ENCODE measurements around the gene POLR2F. TPM values are rescaled to one million over a fixed set of nuclear protein-coding genes. Genes with fewer than 3 reads are reported as not detected.
"Not testable (repeated sequence)": the region's sequence is repeated elsewhere in the genome, so short reads cannot be mapped to it uniquely, and the experiment has no call there.

Gene POLR2F
- total RNA-seq, 2 donors from 2014 or later = 48.1 to 95.1 TPM

DNA sequence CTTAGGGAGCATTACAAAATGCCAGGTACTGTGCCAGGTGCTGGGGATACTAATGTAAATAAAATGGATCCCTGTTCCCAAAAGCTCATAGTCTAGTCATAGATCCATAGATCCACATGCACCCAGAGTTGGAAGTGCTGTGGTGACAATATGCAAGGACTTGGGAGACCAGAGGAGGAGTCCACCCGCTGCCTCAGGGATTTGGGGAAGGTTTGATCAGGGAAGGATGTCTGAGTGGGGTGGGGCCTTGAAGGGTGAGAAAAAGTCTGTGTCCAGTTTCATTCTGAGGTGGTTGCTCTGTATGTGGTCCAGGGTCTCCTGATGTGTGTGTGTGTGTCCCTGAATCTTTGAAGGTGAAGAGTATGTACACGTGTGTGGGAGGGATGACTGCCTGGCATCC lies 21.7 kb downstream of the POLR2F start:
- Mint-ChIP-seq H3K36me3 (ENCODE audit: low read depth) (no peaks in the 10 kb centered on the region), H3K27ac (no peak overlapping the region), H3K4me1 (no peaks in the 10 kb centered on the region), H3K4me3 (no peak overlapping the region), H3K9me3 (no peaks in the 10 kb centered on the region), H3K27me3 (no peaks in the 10 kb centered on the region)
- no peak for ATAC-seq (replicated peaks)

DNA sequence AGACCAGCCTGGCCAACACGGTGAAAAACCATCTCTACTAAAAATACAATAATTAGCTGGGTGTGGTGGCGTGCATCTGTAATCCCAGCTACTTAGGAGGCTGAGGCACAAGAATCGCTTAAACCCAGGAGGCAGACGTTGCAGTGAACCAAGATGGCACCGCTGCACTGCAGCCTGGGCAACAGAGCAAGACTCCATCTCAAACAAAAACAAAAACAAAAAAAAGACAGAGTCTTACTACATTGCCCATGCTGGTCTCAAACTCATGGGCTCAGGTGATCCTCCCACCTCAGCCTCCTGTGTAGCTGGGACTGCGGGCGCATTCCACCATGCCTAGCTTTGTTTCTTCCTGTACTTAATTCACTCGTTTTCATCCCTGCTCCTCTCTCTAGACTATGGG lies 22.5 kb downstream of the POLR2F start:
- ATAC-seq (replicated peaks); H3K9me3 Mint-ChIP-seq; H3K4me3 Mint-ChIP-seq; H3K36me3 Mint-ChIP-seq (ENCODE audit: low read depth); H3K4me1 Mint-ChIP-seq; H3K27me3 Mint-ChIP-seq; H3K27ac Mint-ChIP-seq: not testable (repeated sequence)

DNA sequence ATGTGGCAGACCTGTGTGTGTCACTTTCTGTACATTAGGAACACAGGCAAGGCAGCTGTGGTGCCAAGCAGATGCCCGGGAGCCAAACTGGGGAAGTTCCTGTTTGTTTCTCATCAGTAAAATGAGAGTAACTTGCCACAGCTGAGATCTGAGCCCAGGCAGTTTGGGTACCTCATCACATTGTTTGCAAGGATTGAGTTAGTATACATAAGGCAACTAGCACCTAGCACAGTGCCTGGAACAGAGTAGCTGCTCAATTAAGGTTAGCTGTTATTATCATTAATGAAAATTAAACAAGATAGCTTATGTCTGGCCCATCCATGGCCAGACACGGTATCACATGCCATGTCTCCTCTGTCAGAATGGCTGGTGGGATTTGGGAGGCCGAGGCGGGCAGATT lies 23.0 kb downstream of the POLR2F start:
- Mint-ChIP-seq H3K4me3 (no peak overlapping the region), H3K36me3 (ENCODE audit: low read depth) (no peaks in the 10 kb centered on the region), H3K4me1 (no peaks in the 10 kb centered on the region), H3K27ac (no peak overlapping the region), H3K27me3 (no peaks in the 10 kb centered on the region), H3K9me3 (no peaks in the 10 kb centered on the region)
- ATAC-seq (replicated peaks) = no peak

GRCh38 chr22:37979782-37980181 lies 26.3 kb downstream of the POLR2F start:
- no peak for ATAC-seq (replicated peaks)
- no peak overlapping the region for H3K27ac Mint-ChIP-seq
- H3K4me1 Mint-ChIP-seq = no peaks in the 10 kb centered on the region
- no peak overlapping the region for H3K4me3 Mint-ChIP-seq
- H3K36me3 Mint-ChIP-seq (ENCODE audit: low read depth) = no peaks in the 10 kb centered on the region
- no peaks in the 10 kb centered on the region for H3K27me3 Mint-ChIP-seq
- H3K9me3 Mint-ChIP-seq = no peaks in the 10 kb centered on the region

GRCh38 chr22:37981282-37982011 lies 27.9 kb downstream of the POLR2F start:
- H3K27me3 Mint-ChIP-seq = no peaks in the 10 kb centered on the region
- no peaks in the 10 kb centered on the region for H3K4me1 Mint-ChIP-seq
- no peaks in the 10 kb centered on the region for H3K36me3 Mint-ChIP-seq (ENCODE audit: low read depth)
- no peaks in the 10 kb centered on the region for H3K9me3 Mint-ChIP-seq
- no peak overlapping the region for H3K4me3 Mint-ChIP-seq
- ATAC-seq (replicated peaks) = no peak
- no peak overlapping the region for H3K27ac Mint-ChIP-seq

DNA sequence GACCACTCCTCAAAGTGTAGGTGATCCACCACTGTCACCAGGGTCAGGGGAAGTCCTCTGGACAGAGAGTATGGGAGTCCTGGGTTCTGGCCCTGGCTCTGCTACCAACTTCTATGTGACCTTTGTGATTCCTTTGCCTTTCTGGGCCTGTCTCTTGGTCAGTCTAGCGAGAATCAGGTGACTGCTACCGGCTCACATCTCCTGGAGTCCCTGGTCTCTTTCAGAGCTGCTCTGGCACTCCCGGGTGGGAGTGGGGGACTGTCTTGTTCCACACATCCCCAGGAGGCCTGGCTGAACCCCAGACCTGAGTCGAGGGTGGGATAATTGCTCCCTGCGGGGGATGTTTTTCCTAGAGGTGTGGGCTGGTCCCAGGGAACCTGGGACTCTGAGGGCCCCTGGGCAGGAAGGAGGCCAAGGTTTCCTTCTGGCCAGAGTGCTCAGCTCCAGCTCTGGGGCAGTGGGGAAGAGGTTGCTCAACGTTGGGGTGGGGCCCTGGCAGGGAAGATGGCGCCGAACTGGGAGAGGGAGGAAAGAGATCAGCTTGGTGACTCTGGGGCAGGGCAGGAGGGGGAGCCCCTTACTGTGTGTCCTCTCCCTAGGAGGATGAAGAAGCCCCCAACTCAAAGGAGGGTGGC lies 28.8 kb downstream of the POLR2F start:
- Mint-ChIP-seq H3K4me3 (no peak overlapping the region), H3K9me3 (no peaks in the 10 kb centered on the region), H3K4me1 (no peaks in the 10 kb centered on the region), H3K27ac (no peak overlapping the region), H3K27me3 (no peaks in the 10 kb centered on the region), H3K36me3 (ENCODE audit: low read depth) (no peaks in the 10 kb centered on the region)
- ATAC-seq (replicated peaks) = no peak

GRCh38 chr22:37982938-37983859 lies 29.7 kb downstream of the POLR2F start:
- Mint-ChIP-seq H3K27ac (no peak overlapping the region), H3K4me3 (no peak overlapping the region), H3K4me1 (no peaks in the 10 kb centered on the region), H3K9me3 (no peaks in the 10 kb centered on the region), H3K36me3 (ENCODE audit: low read depth) (no peaks in the 10 kb centered on the region), H3K27me3 (no peaks in the 10 kb centered on the region)
- ATAC-seq (replicated peaks) = no peak

DNA sequence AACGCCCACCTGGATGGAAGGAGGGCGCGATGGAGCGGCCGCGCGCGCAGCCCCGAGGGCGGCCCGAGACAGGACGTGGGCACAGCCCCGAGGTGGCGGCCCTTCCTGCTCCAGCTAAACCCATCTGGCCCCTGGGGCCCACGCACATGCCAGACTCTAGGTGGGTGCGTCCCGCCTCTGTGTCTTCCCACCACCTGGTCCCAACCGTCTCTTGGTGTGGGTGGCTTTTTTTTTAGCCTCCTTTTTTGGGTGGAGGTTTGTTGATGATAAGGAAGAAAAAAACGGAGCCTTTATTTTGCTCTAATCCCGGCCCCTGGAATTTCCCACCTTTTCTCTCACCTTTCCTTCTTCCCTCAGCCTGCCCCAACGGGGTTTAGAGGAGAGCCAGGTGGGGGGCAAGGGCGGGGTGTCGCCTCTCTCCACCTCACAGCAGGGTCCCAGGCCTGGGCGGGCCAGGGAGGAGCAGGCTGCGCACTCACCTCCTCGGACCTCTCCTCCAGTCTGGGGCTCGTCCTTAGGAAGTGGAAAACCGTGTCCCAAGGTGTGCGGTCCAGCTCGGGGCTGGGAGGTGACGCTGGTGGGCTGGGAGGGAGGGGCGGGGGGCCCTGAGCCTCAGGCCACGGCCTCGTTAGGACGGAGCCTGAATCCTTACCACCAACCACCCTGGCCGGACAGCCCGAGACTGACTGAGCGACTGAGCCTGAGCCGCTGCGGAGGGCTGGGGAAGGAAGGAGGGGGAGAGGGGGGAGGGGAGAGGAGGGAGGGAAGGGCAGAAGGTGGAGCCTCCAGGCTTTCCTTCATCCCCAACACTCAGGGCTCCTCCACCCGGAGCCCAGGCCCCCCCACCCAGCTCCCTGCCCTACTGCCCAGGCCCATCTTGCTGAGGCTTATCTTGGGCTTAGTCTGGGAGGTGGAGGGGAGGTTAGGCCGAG lies 30.6 kb downstream of the POLR2F start, which contains the start of gene SOX10:
SOX10 (minus strand) TSS at position 696 of the 932 bp plus-strand sequence. CDS start 771 bp downstream, outside the sequence.
- H3K36me3 Mint-ChIP-seq (ENCODE audit: low read depth) = no peaks in the 10 kb centered on the region

GRCh38 chr22:37985050-37985585 lies 31.6 kb downstream of the POLR2F start:
- Mint-ChIP-seq H3K4me3 (no peak overlapping the region), H3K4me1 (no peaks in the 10 kb centered on the region), H3K27ac (no peak overlapping the region), H3K36me3 (ENCODE audit: low read depth) (no peaks in the 10 kb centered on the region), H3K27me3 (no peaks in the 10 kb centered on the region), H3K9me3 (no peaks in the 10 kb centered on the region)
- ATAC-seq (replicated peaks) = no peak

More for the DNA sequence above, 30.6 kb downstream of the POLR2F start, which contains the start of gene SOX10:
- no peaks in the 10 kb centered on the region for H3K4me1 Mint-ChIP-seq
- H3K9me3 Mint-ChIP-seq = no peaks in the 10 kb centered on the region
- no peaks in the 10 kb centered on the region for H3K27me3 Mint-ChIP-seq
- H3K27ac Mint-ChIP-seq = no peak within 1 kb of the TSS
- ATAC-seq (replicated peaks) = no peak
- no peak within 1 kb of the TSS for H3K4me3 Mint-ChIP-seq

- ATAC-seq (replicated peaks) = no peak
- Mint-ChIP-seq H3K27me3 (no peaks in the 10 kb centered on the region), H3K9me3 (no peaks in the 10 kb centered on the region), H3K4me1 (no peaks in the 10 kb centered on the region), H3K36me3 (ENCODE audit: low read depth) (no peaks in the 10 kb centered on the region), H3K27ac (no peak overlapping the region), H3K4me3 (no peak overlapping the region)
Observed at GRCh38 chr22:37985751-37986281, 32.3 kb downstream of the POLR2F start.

- Mint-ChIP-seq H3K4me3 (no peak overlapping the region), H3K4me1 (no peaks in the 10 kb centered on the region), H3K27me3 (no peaks in the 10 kb centered on the region), H3K9me3 (no peaks in the 10 kb centered on the region), H3K36me3 (ENCODE audit: low read depth) (no peaks in the 10 kb centered on the region), H3K27ac (no peak overlapping the region)
- no peak for ATAC-seq (replicated peaks)
Observed at GRCh38 chr22:37986371-37986770, 32.9 kb downstream of the POLR2F start.

DNA sequence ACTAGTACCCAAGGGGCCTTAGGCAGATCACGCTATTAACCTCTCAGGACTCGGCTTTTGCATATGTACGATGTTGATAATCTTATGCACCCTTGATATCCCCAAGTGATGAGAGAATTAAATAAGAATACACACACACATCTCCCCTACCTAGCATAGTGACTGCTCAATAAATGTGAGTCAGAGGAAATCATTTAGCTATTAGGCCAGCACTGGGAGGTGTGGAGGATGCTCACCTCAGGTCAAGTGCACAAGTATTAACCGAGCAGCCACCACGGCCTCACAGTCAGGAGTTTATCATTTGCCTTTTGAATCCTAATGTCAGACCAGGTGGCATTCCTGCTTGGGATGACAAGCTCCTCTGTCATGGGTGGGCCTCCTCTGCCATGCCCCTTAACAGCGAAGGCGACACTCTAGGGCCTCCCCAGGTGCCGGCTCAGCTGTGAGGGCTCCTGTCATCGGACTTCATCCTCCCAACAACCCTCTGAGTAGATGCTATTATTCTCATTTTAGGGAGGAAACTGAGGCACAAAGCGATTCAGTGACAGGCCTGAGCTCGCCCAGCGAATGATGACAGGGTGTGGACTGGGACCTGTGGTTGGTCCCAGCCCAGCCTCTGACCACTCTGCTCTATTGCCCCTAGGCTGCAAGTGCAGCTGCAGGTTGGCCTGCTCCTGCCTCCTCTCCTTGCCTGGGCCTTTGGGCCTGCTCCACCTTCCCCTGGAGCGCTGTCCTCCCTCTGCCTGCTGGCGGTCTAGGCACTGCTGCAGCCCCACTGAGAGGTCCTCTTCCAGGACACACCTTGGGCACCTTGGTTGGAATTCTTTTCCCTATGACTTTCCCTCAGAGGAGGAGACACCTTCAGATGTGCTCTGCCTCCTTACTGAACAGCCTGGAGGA lies 35.9 kb downstream of the POLR2F start:
- Mint-ChIP-seq H3K4me1 (no peaks in the 10 kb centered on the region), H3K27ac (no peak overlapping the region), H3K36me3 (ENCODE audit: low read depth) (no peaks in the 10 kb centered on the region), H3K4me3 (no peak overlapping the region), H3K9me3 (no peaks in the 10 kb centered on the region), H3K27me3 (no peaks in the 10 kb centered on the region)
- ATAC-seq (replicated peaks) = no peak

DNA sequence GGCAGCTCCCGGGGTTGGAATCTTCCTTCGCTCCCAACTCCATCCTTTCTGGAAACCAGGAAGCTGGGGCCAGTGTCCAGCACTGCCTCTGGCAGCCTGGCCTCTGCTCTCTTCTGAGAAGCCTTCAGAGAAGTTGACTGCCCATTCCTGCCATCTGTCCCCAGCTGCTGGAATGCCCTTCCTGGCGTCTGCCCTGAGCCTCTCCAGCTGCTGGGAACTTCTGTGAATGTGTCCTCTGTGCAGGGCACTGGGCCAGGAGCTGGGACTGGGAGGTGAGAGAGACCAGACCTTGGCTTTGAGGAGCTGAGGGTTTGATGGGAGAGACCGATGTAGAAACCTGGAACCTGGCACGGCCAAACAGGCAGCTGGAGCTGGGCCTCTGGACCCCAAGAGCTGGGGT lies 36.8 kb downstream of the POLR2F start:
- Mint-ChIP-seq H3K9me3 (no peaks in the 10 kb centered on the region), H3K4me3 (no peak overlapping the region), H3K4me1 (no peaks in the 10 kb centered on the region), H3K27me3 (no peaks in the 10 kb centered on the region), H3K27ac (no peak overlapping the region), H3K36me3 (ENCODE audit: low read depth) (no peaks in the 10 kb centered on the region)
- ATAC-seq (replicated peaks) = no peak
